Measurements from ENCODE around the gene PARD6B. TPM values are rescaled to one million over a fixed set of nuclear protein-coding genes. Genes with fewer than 3 reads are reported as not detected.
"Not testable (repeated sequence)": the region's sequence is repeated elsewhere in the genome, so short reads cannot be mapped to it uniquely, and the experiment has no call there.

The PARD6B gene
- polyA plus RNA-seq, 6 donors from 2014 or later = 0.08 to 1.6 (median 0.73) TPM

- no peak overlapping the region for H3K4me3 Mint-ChIP-seq
- no peak for DNase-seq
- H3K4me1 Mint-ChIP-seq = peaks cover 6 to 18% (median 14%) of the 10 kb centered on the region in 3 donors
- peaks cover 35 to 59% (median 47%) of the 10 kb centered on the region in 3 donors for H3K27me3 Mint-ChIP-seq
- peak overlapping the region in 2 of 6 donors; percentile 44 to 45 for H3K27ac Mint-ChIP-seq
- H3K9me3 Mint-ChIP-seq = peaks cover 0 to 1% (median 0%) of the 10 kb centered on the region in 7 donors
- H3K36me3 Mint-ChIP-seq = no peaks in the 10 kb centered on the region
- no peak for ATAC-seq (ENCODE audit: low read depth in 2 of 2)
These were observed 36.8 kb upstream of the PARD6B start for GRCh38 chr20:50694379-50695134.

- Mint-ChIP-seq H3K36me3 (no peaks in the 10 kb centered on the region), H3K27me3 (peaks cover 30 to 55% (median 42%) of the 10 kb centered on the region in 3 donors), H3K4me3 (no peak overlapping the region), H3K27ac (peak overlapping the region in 1 of 6 donors; percentile 45), H3K4me1 (peaks cover 6 to 18% (median 13%) of the 10 kb centered on the region in 3 donors), H3K9me3 (peaks cover 0 to 3% (median 0%) of the 10 kb centered on the region in 7 donors)
- ATAC-seq (ENCODE audit: low read depth in 2 of 2) = no peak
- no peak for DNase-seq
These were observed 36.1 kb upstream of the PARD6B start for GRCh38 chr20:50695135-50695872.

GRCh38 chr20:50698255-50698654 is 33.1 kb upstream of the PARD6B start:
- H3K27ac Mint-ChIP-seq; H3K9me3 Mint-ChIP-seq; H3K4me3 Mint-ChIP-seq; DNase-seq; H3K36me3 Mint-ChIP-seq; ATAC-seq (ENCODE audit: low read depth in 2 of 2); H3K4me1 Mint-ChIP-seq: not testable (repeated sequence)
- peaks cover 13 to 46% (median 35%) of the 10 kb centered on the region in 3 donors for H3K27me3 Mint-ChIP-seq

GRCh38 chr20:50699688-50700087 is 31.7 kb upstream of the PARD6B start:
- peaks cover 0 to 3% (median 0%) of the 10 kb centered on the region in 7 donors for H3K9me3 Mint-ChIP-seq
- no peak for DNase-seq
- no peaks in the 10 kb centered on the region for H3K36me3 Mint-ChIP-seq
- H3K27ac Mint-ChIP-seq = no peak overlapping the region
- ATAC-seq (ENCODE audit: low read depth in 2 of 2) = no peak
- H3K27me3 Mint-ChIP-seq = peaks cover 10 to 50% (median 37%) of the 10 kb centered on the region in 3 donors
- no peaks in the 10 kb centered on the region for H3K4me1 Mint-ChIP-seq
- no peak overlapping the region for H3K4me3 Mint-ChIP-seq

- ATAC-seq (ENCODE audit: low read depth in 2 of 2) = no peak
- Mint-ChIP-seq H3K9me3 (peaks cover 0 to 3% (median 0%) of the 10 kb centered on the region in 7 donors), H3K36me3 (no peaks in the 10 kb centered on the region), H3K4me3 (no peak overlapping the region), H3K27me3 (peaks cover 15 to 60% (median 43%) of the 10 kb centered on the region in 3 donors), H3K4me1 (no peaks in the 10 kb centered on the region), H3K27ac (no peak overlapping the region)
- DNase-seq = no peak
These were observed 30.1 kb upstream of the PARD6B start for GRCh38 chr20:50701041-50701963.

GRCh38 chr20:50703651-50704438 is 27.5 kb upstream of the PARD6B start:
- peaks cover 18 to 62% (median 43%) of the 10 kb centered on the region in 3 donors for H3K27me3 Mint-ChIP-seq
- not testable (repeated sequence) for H3K4me3 Mint-ChIP-seq; ATAC-seq (ENCODE audit: low read depth in 2 of 2); H3K36me3 Mint-ChIP-seq; DNase-seq; H3K9me3 Mint-ChIP-seq; H3K27ac Mint-ChIP-seq; H3K4me1 Mint-ChIP-seq

GRCh38 chr20:50704514-50704913 is 26.9 kb upstream of the PARD6B start:
- Mint-ChIP-seq H3K27ac (no peak overlapping the region), H3K27me3 (peaks cover 19 to 59% (median 45%) of the 10 kb centered on the region in 3 donors), H3K4me3 (no peak overlapping the region), H3K4me1 (no peaks in the 10 kb centered on the region), H3K36me3 (no peaks in the 10 kb centered on the region), H3K9me3 (peaks cover 0 to 3% (median 0%) of the 10 kb centered on the region in 7 donors)
- no peak for ATAC-seq (ENCODE audit: low read depth in 2 of 2)
- DNase-seq = no peak

GRCh38 chr20:50704971-50705370 is 26.4 kb upstream of the PARD6B start:
- Mint-ChIP-seq H3K27ac (no peak overlapping the region), H3K36me3 (no peaks in the 10 kb centered on the region), H3K27me3 (peaks cover 17 to 54% (median 42%) of the 10 kb centered on the region in 3 donors)

GRCh38 chr20:50708845-50709635 is 22.3 kb upstream of the PARD6B start:
- ATAC-seq (ENCODE audit: low read depth in 2 of 2) (no peak), DNase-seq (no peak)
- Mint-ChIP-seq H3K9me3 (peaks cover 0 to 3% (median 0%) of the 10 kb centered on the region in 7 donors), H3K27me3 (peaks cover 41 to 63% (median 50%) of the 10 kb centered on the region in 3 donors), H3K4me1 (no peaks in the 10 kb centered on the region), H3K27ac (no peak overlapping the region), H3K36me3 (no peaks in the 10 kb centered on the region), H3K4me3 (no peak overlapping the region)

More at GRCh38 chr20:50704971-50705370, 26.4 kb upstream of the PARD6B start:
- no peak for ATAC-seq (ENCODE audit: low read depth in 2 of 2)
- H3K9me3 Mint-ChIP-seq = peaks cover 0 to 3% (median 0%) of the 10 kb centered on the region in 7 donors
- H3K4me3 Mint-ChIP-seq = no peak overlapping the region
- no peak for DNase-seq
- H3K4me1 Mint-ChIP-seq = no peaks in the 10 kb centered on the region

- H3K4me3 Mint-ChIP-seq = no peak overlapping the region
- ATAC-seq (ENCODE audit: low read depth in 2 of 2) (no peak), DNase-seq (no peak)
- H3K4me1 Mint-ChIP-seq = no peaks in the 10 kb centered on the region
- H3K36me3 Mint-ChIP-seq = no peaks in the 10 kb centered on the region
- no peak overlapping the region for H3K27ac Mint-ChIP-seq
- peaks cover 0 to 3% (median 0%) of the 10 kb centered on the region in 7 donors for H3K9me3 Mint-ChIP-seq
- peaks cover 41 to 63% (median 51%) of the 10 kb centered on the region in 3 donors for H3K27me3 Mint-ChIP-seq
These were observed 21.8 kb upstream of the PARD6B start for GRCh38 chr20:50709636-50709973.

GRCh38 chr20:50710492-50711063 is 20.8 kb upstream of the PARD6B start:
- H3K9me3 Mint-ChIP-seq = peaks cover 0 to 3% (median 0%) of the 10 kb centered on the region in 7 donors
- H3K27ac Mint-ChIP-seq = no peak overlapping the region
- DNase-seq (no peak), ATAC-seq (ENCODE audit: low read depth in 2 of 2) (no peak)
- no peaks in the 10 kb centered on the region for H3K36me3 Mint-ChIP-seq
- peaks cover 41 to 55% (median 55%) of the 10 kb centered on the region in 3 donors for H3K27me3 Mint-ChIP-seq
- H3K4me3 Mint-ChIP-seq = no peak overlapping the region
- no peaks in the 10 kb centered on the region for H3K4me1 Mint-ChIP-seq
